Cardiac muscle cell (in vitro differentiated cells and primary cell): ENCODE data around the gene FES. TPM values are rescaled to one million over a fixed set of nuclear protein-coding genes. Genes with fewer than 3 reads are reported as not detected.
"Not testable (repeated sequence)": the region's sequence is repeated elsewhere in the genome, so short reads cannot be mapped to it uniquely, and the experiment has no call there.

ENCODE experiments used
- DNase-seq, 2 donors: peaks; one replicate each; pipeline versions ENCODE4 v3.0.0 to v3.0.0-alpha.2; 2010 to 2017; ENCODE audit warnings: low read depth in 1 of 2, low spot score in 1 of 2
- H3K27ac ChIP-seq: fragments of 200-600 bp; sonication (generic); 2 replicates; pipeline ENCODE4 v1.5.1; 2016
- H3K27me3 ChIP-seq: fragments of 200-600 bp; sonication (generic); 2 replicates; pipeline ENCODE4 v1.6.0; 2016; ENCODE audit warnings: control low read depth
- H3K36me3 ChIP-seq: fragments of 200-600 bp; sonication (generic); 2 replicates; pipeline ENCODE4 v1.5.1; 2016; ENCODE audit warnings: control low read depth
- H3K4me1 ChIP-seq: fragments of 200-600 bp; sonication (generic); 2 replicates; pipeline ENCODE4 v1.8.1; 2017; ENCODE audit warnings: low read depth, mild to moderate bottlenecking, mixed run types
- H3K4me3 ChIP-seq: fragments of 200-600 bp; sonication (generic); 2 replicates; pipeline ENCODE4 v1.5.1; 2016; ENCODE audit warnings: mild to moderate bottlenecking
- H3K9me3 ChIP-seq: fragments of 200-600 bp; sonication (generic); 2 replicates; pipeline ENCODE4 v1.5.1; 2017; ENCODE audit warnings: low read depth, mild to moderate bottlenecking, control low read depth
- CTCF ChIP-seq: IDR thresholded peaks from 2 replicates; pipeline ENCODE4 v1.5.1; 2012; ENCODE audit warnings: low read depth, mild to moderate bottlenecking, low read length
- polyA plus RNA-seq: library from polyadenylated mRNA; unstranded; fragments of >200 nt; fragmentation: Nextera tagmentation; extraction: Ambion mirVana; gene quantifications from 2 replicates; pipeline ENCODE4 v1.2.1, GENCODE V29; 2016
- total RNA-seq: library from RNA; depleted of rRNA; stranded (reverse); fragments of >200 nt; gene quantifications from 2 replicates; pipeline ENCODE4 v1.2.3, GENCODE V29; 2016

FES gene
- total and polyA plus RNA-seq, 2 experiments from 2014 or later, result 5.4 to 19.8 TPM

GRCh38 chr15:90845201-90845949 is 38.9 kb upstream of the FES start:
- DNase-seq, result peak in 1 of 2 donors; percentile 67

GRCh38 chr15:90849424-90849823 is 34.9 kb upstream of the FES start:
- DNase-seq, H3K9me3 ChIP-seq, H3K27me3 ChIP-seq: not testable (repeated sequence)

More at GRCh38 chr15:90845201-90845949, 38.9 kb upstream of the FES start:
- TF ChIP-seq CTCF, result no peak
- Histone ChIP-seq H3K36me3 (no peaks in the 10 kb centered on the region), H3K4me3 (no peak overlapping the region), H3K9me3 (no peaks in the 10 kb centered on the region), H3K27ac (no peak overlapping the region), H3K4me1 (no peaks in the 10 kb centered on the region), H3K27me3 (no peaks in the 10 kb centered on the region)

GRCh38 chr15:90851114-90851513 is 33.2 kb upstream of the FES start:
- no peak overlapping the region for H3K27ac ChIP-seq
- no peaks in the 10 kb centered on the region for H3K9me3 ChIP-seq
- DNase-seq, result no peak
- H3K4me3 ChIP-seq, result no peak overlapping the region
- TF ChIP-seq CTCF, result no peak
- H3K27me3 ChIP-seq, result no peaks in the 10 kb centered on the region
- H3K36me3 ChIP-seq, result no peaks in the 10 kb centered on the region
- H3K4me1 ChIP-seq, result no peaks in the 10 kb centered on the region

More at GRCh38 chr15:90849424-90849823, 34.9 kb upstream of the FES start:
- not testable (repeated sequence) for H3K36me3 ChIP-seq, H3K27ac ChIP-seq, H3K4me3 ChIP-seq, H3K4me1 ChIP-seq

- Histone ChIP-seq H3K27me3 (no peaks in the 10 kb centered on the region), H3K9me3 (no peaks in the 10 kb centered on the region), H3K36me3 (no peaks in the 10 kb centered on the region), H3K4me1 (no peaks in the 10 kb centered on the region), H3K4me3 (no peak overlapping the region), H3K27ac (no peak overlapping the region)
- no peak for TF ChIP-seq CTCF
- DNase-seq, result no peak
Measured at GRCh38 chr15:90851940-90852339, 32.4 kb upstream of the FES start.

GRCh38 chr15:90855139-90855538 is 29.2 kb upstream of the FES start:
- peaks cover 9% of the 10 kb centered on the region for H3K4me1 ChIP-seq
- no peaks in the 10 kb centered on the region for H3K27me3 ChIP-seq
- H3K27ac ChIP-seq, result no peak overlapping the region
- no peak overlapping the region for H3K4me3 ChIP-seq
- no peak for TF ChIP-seq CTCF
- no peak for DNase-seq
- H3K36me3 ChIP-seq, result no peaks in the 10 kb centered on the region
- H3K9me3 ChIP-seq, result no peaks in the 10 kb centered on the region

GRCh38 chr15:90857337-90857736 is 27.0 kb upstream of the FES start:
- H3K4me1 ChIP-seq, result peaks cover 9% of the 10 kb centered on the region
- H3K27me3 ChIP-seq, result no peaks in the 10 kb centered on the region
- no peaks in the 10 kb centered on the region for H3K36me3 ChIP-seq
- TF ChIP-seq CTCF, result no peak
- no peak for DNase-seq
- H3K9me3 ChIP-seq, result no peaks in the 10 kb centered on the region
- H3K27ac ChIP-seq, result no peak overlapping the region
- no peak overlapping the region for H3K4me3 ChIP-seq
